ENCODE data around the gene ATP4B. TPM values are rescaled to one million over a fixed set of nuclear protein-coding genes. Genes with fewer than 3 reads are reported as not detected.
A peak's percentile ranks its signal among the peaks of the same experiment; 100 is the strongest.

ATP4B gene
- total RNA-seq, 1 donor from 2014 or later, result not detected

- DNase-seq, result no peak
- intact Hi-C loops (cut with DNase I), result no loop called here
- ATAC-seq (ENCODE audit: poor library complexity), result no peak
Observed at GRCh38 chr13:113646376-113646775, 11.6 kb downstream of the ATP4B start.

GRCh38 chr13:113645329-113645728, 12.7 kb downstream of the ATP4B start:
- ATAC-seq (ENCODE audit: poor library complexity) (no peak), DNase-seq (peak; percentile 6)

GRCh38 chr13:113644800-113645199, 13.2 kb downstream of the ATP4B start:
- intact Hi-C loops (cut with DNase I), result no loop called here
- no peak for ATAC-seq (ENCODE audit: poor library complexity)

More at GRCh38 chr13:113645329-113645728, 12.7 kb downstream of the ATP4B start:
- intact Hi-C loops (cut with DNase I), result no loop called here

GRCh38 chr13:113643593-113643992, 14.4 kb downstream of the ATP4B start:
- intact Hi-C loops (cut with DNase I), result no loop called here
- DNase-seq (no peak), ATAC-seq (ENCODE audit: poor library complexity) (no peak)

More at GRCh38 chr13:113644800-113645199, 13.2 kb downstream of the ATP4B start:
- DNase-seq, result no peak

GRCh38 chr13:113642563-113642962, 15.4 kb downstream of the ATP4B start:
- no peak for DNase-seq
- no peak for ATAC-seq (ENCODE audit: poor library complexity)
- intact Hi-C loops (cut with DNase I), result no loop called here

GRCh38 chr13:113641426-113641825, 16.6 kb downstream of the ATP4B start:
- intact Hi-C loops (cut with DNase I), result no loop called here
- ATAC-seq (ENCODE audit: poor library complexity), result no peak
- no peak for DNase-seq

GRCh38 chr13:113639616-113640262, 18.3 kb downstream of the ATP4B start:
- peak; percentile 90 for ATAC-seq (ENCODE audit: poor library complexity)
- intact Hi-C loops (cut with DNase I), result no loop called here
- DNase-seq, result no peak

- intact Hi-C loops (cut with DNase I), result no loop called here
- no peak for DNase-seq
- ATAC-seq (ENCODE audit: poor library complexity), result no peak
Observed at GRCh38 chr13:113638806-113639205, 19.2 kb downstream of the ATP4B start.

- DNase-seq (no peak), ATAC-seq (ENCODE audit: poor library complexity) (no peak)
- intact Hi-C loops (cut with DNase I), result no loop called here
Observed at GRCh38 chr13:113638173-113638746, 19.7 kb downstream of the ATP4B start.

- DNase-seq (no peak), ATAC-seq (ENCODE audit: poor library complexity) (no peak)
Observed at GRCh38 chr13:113637262-113638160, 20.5 kb downstream of the ATP4B start.

GRCh38 chr13:113636266-113636963, 21.6 kb downstream of the ATP4B start:
- DNase-seq (no peak), ATAC-seq (ENCODE audit: poor library complexity) (no peak)
- intact Hi-C loops (cut with DNase I), result no loop called here

More at GRCh38 chr13:113637262-113638160, 20.5 kb downstream of the ATP4B start:
- intact Hi-C loops (cut with DNase I), result no loop called here

GRCh38 chr13:113635709-113636108, 22.3 kb downstream of the ATP4B start:
- no peak for ATAC-seq (ENCODE audit: poor library complexity)
- no peak for DNase-seq
- intact Hi-C loops (cut with DNase I), result no loop called here

GRCh38 chr13:113635048-113635420, 23.0 kb downstream of the ATP4B start:
- ATAC-seq (ENCODE audit: poor library complexity) (no peak), DNase-seq (no peak)
- intact Hi-C loops (cut with DNase I), result no loop called here

- intact Hi-C loops (cut with DNase I), result no loop called here
- ATAC-seq (ENCODE audit: poor library complexity), result no peak
- no peak for DNase-seq
Observed at GRCh38 chr13:113634279-113635047, 23.5 kb downstream of the ATP4B start.

- ATAC-seq (ENCODE audit: poor library complexity) (no peak), DNase-seq (no peak)
- intact Hi-C loops (cut with DNase I), result no loop called here
Observed at GRCh38 chr13:113633485-113633873, 24.5 kb downstream of the ATP4B start.

GRCh38 chr13:113632706-113633484, 25.1 kb downstream of the ATP4B start:
- intact Hi-C loops (cut with DNase I), result no loop called here
- DNase-seq (no peak), ATAC-seq (ENCODE audit: poor library complexity) (no peak)

- no peak for DNase-seq
- no peak for ATAC-seq (ENCODE audit: poor library complexity)
- intact Hi-C loops (cut with DNase I), result no loop called here
Observed at GRCh38 chr13:113631341-113632095, 26.5 kb downstream of the ATP4B start.
